SU-DHL-6 (cell line): ENCODE results near the gene PLB1.

ENCODE experiments used
- EZH2phosphoT487 ChIP-seq: fragments of 200-600 bp; sonication (generic), shearing (Covaris generic); conservative IDR thresholded peaks from 2 replicates; pipeline ENCODE4 v1.6.1; 2018; ENCODE audit warnings: mild to moderate bottlenecking, antibody characterized with exemption, low read length, moderate library complexity, mixed read lengths
- TF ChIP-seq, protein P1 (sequence below): fragments of 200-600 bp; sonication (generic); IDR thresholded peaks from one replicate; pipeline ENCODE4 v1.5.1; 2017; ENCODE audit warnings: antibody characterized with exemption, mild to moderate bottlenecking, low read length, moderate library complexity; ENCODE audit not compliant: insufficient read depth, poor library complexity, severe bottlenecking

DNA sequence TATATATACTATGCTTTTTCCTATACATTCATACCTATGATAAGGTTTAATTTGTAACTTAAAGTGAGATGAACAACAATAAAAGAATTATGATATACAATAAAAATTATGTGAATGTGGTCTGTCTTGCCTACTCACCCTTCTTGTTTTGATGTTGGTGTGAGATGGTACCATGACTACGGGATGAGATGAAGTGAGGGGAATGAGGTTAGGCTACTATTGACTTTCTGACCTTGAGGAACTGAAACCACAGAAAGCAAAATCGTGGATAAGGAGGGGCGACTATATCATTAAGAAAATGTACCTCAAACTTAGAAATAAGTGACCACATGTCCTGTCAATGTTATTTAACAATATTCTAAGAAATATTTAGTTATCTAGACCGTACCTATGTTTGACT lies 151.8 kb downstream of the PLB1 start:
- TF ChIP-seq, protein P1, sequence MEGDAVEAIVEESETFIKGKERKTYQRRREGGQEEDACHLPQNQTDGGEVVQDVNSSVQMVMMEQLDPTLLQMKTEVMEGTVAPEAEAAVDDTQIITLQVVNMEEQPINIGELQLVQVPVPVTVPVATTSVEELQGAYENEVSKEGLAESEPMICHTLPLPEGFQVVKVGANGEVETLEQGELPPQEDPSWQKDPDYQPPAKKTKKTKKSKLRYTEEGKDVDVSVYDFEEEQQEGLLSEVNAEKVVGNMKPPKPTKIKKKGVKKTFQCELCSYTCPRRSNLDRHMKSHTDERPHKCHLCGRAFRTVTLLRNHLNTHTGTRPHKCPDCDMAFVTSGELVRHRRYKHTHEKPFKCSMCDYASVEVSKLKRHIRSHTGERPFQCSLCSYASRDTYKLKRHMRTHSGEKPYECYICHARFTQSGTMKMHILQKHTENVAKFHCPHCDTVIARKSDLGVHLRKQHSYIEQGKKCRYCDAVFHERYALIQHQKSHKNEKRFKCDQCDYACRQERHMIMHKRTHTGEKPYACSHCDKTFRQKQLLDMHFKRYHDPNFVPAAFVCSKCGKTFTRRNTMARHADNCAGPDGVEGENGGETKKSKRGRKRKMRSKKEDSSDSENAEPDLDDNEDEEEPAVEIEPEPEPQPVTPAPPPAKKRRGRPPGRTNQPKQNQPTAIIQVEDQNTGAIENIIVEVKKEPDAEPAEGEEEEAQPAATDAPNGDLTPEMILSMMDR: no peak
- TF ChIP-seq EZH2phosphoT487: no peak
